Measurements from ENCODE around the gene HDAC4.

The HDAC4 gene

GRCh38 chr2:239429473-239430350 is 28.9 kb upstream of the HDAC4 start:
- no peak for DNase-seq (ENCODE audit: low read depth)

DNA sequence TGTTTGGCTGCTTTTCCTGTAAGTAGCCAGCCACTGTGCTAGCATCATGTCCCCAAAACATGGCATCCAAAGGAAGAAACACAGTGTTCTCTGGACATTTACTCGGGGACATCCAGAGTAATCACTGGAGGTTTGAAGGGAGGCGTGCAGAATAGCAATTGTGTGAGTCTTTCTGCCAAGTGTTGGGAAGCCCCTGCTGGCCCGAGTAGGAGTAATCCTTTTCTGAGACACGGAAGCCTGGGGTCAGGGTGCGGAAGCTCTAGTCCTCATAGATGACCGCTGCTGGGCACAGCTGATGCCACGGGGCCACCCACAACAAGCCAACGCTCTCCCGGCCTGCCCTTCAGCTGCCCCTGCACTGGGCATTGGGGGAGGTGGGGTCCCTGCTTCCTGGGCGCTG is 24.8 kb upstream of the HDAC4 start:
- DNase-seq (ENCODE audit: low read depth): no peak

DNA sequence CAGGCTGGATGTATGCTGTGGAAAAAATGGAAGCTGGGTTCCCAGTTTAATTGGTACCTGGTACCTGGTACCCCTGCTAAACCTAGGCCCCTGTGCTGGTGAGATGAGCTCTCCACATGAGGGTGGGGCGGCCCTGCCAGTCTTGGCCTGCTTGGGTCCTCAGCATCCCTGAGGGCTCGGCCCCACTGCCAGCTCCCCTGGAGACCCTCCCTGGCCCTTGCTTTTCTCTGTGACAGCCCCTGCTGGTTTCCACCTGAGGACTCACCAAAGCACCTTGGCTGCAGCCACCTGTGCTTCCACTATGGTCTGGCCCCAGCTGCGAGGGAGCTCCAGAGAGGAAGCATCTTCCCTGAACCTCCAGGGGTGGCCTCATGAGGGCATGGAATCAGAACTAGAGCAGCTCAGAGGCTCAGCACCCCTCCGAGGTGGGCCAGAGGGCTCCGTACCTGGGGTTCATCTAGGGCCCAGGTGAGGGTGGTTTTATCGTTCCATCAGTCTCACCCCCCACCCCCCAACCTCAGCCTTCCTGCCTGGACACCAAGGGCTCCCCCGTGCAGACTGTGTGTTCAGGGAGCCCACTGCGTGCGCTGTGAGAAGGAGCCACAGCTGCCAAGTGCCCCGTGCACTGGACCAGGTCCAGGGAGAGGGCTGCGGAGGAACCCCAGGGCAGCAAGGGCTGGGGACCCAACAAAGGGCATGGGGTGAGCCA is 23.7 kb upstream of the HDAC4 start:
- no peak for DNase-seq (ENCODE audit: low read depth)

DNA sequence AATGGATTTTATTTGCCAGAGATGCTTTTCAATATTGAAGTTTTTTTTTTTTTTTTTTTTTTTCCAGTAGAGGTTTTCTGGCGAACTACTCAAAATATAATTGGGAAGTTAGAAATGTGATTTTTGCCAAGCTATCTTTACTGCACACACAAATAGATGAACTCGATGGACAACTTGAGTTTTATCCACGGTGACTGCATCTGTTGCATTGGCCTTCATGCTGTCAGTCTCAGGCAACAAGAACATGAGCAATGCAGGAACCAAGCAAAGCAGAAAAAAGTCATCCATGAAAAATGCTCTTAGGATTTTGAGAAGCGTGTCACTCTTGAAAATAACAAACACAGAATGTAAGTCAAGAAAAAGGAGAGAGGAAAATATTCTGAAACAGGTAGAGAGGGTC is 22.7 kb upstream of the HDAC4 start:
- no peak for DNase-seq (ENCODE audit: low read depth)

DNA sequence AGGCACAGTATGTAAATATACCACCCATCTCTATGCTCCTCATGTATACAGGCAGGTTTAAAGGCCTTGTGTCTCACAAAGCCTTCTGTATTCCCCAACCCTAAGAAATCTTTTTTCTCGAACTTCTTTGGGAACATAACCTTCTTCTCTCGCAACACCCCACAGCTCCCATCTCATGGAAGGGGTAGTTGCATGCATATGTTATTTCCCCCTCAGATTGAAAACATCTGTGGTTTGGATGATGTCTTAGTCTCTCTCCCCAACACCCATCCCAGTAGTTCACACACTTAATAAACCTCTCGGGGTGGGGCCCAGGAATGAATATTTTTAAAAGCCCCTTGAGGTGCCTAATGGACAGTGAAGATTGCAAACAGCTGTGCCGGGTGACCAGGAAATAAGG is 21.0 kb upstream of the HDAC4 start:
- no peak for DNase-seq (ENCODE audit: low read depth)

GRCh38 chr2:239420082-239420481 is 19.3 kb upstream of the HDAC4 start:
- DNase-seq (ENCODE audit: low read depth): no peak

- no peak for DNase-seq (ENCODE audit: low read depth)
Measured at GRCh38 chr2:239418918-239419317, 18.1 kb upstream of the HDAC4 start.

- DNase-seq (ENCODE audit: low read depth): no peak
Measured at GRCh38 chr2:239412905-239413603, 12.2 kb upstream of the HDAC4 start.

- DNase-seq (ENCODE audit: low read depth): no peak
Measured at GRCh38 chr2:239411549-239412319, 10.9 kb upstream of the HDAC4 start.

DNA sequence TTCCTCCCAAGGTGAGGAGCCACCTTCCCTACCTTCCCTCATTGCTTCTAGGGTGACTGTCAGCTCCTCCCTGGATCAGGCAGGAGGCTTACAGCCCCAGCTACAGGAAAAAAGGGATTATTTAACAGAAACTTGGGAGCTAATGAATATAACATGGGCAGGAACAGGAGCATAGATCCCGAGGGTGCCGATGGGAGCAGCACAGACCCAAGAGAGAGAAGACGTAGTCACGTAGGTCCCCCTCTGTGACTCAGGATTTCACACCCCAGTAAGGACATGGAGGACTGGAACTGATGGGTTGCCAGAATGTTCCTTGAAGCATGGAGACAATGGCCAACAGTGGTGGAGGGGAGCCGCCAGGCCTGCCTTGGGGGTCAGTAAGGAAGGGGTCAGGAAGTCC is 10.3 kb upstream of the HDAC4 start:
- no peak for DNase-seq (ENCODE audit: low read depth)

- no peak for DNase-seq (ENCODE audit: low read depth)
Measured at GRCh38 chr2:239409976-239410375, 9.2 kb upstream of the HDAC4 start.

DNA sequence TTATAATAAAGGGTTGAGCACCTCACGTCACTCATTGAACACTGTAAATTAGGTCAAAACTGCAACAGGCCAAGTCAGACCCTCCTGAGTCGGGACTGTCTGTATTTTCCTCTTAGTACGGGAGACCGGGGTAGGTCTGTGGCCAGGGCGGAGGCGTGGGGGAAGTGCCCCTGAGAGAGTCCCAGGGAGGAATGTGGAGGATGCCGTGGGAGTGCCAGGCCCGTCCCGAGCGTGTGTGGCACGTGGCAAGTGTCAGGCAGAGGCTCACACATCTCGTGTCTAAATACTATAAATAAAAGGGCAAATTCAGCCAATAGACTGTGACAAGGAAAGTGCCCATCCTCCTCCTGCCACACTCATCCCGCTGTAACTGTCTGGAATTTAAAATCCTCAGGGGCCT is 6.3 kb upstream of the HDAC4 start:
- no peak for DNase-seq (ENCODE audit: low read depth)

DNA sequence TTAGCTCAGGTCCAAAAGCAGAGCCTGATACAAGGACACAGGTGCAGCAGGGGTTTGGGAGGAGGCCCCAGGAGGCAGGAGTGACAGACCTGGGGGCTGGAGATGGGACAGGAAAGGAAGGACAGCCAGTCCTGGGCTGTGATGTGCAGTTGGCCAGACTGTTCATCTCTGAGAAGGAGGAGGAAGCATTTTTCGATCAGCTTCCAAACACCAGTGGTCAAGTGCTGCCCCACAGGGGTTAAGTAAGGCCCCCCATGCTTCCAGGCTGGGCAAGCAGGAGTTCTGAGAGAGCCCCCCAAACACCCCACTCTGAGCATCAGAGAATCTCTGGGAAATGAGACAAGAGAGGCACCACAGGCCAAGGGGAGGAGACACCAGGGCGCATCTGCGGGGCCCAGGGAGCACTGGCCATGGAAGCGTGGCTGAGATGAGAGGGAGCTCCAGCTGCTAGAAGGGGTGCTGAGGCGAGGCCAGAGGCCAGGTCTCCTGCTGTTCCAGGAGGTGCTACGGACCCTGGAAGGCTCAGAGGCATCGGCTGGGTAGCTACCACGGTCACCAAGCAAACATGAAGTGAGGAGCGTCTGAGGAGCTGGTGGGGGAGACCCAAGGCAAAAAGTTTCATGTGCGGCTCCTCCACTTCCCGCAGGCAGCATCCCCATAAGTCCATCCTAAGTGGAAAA is 5.6 kb upstream of the HDAC4 start:
- DNase-seq (ENCODE audit: low read depth): no peak

DNA sequence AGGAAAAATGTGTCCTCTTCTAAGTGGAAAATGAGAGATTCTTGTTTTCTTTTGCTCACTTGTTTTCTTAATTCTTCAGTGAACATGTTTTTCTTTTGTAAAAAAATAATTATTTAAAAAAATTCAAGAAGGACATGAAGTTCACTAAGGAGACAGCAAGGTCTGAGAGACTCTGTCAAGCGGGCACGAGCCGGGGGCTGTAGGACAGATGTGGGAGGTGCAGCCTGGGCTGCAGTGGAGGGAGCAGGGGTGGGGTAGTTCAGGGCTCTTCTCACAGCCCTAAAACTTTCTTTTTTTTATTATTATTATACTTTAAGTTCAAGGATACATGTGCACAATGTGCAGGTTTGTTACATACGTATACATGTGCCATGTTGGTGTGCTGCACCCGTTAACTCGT is 4.3 kb upstream of the HDAC4 start:
- no peak for DNase-seq (ENCODE audit: low read depth)

DNA sequence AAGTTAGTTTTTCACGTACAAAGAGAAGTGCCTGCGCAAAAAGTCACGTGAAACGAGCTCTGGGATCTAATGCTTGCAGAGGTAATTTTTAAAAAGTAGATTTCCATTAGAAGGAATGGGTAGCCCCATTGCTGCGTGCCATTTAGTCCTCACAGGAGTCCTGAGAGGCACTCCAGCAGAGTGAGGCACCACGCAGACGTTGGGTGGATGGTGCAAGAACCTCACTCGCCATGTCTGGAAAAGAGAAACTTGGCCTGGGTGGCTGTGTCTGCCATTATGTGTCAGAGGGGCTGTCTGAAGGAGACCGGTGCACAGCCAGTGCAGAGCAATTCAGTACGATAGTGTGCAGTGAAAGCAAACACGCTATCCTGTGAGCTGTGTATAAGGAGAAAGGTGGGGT is 1.8 kb upstream of the HDAC4 start:
- no peak for DNase-seq (ENCODE audit: low read depth)

GRCh38 chr2:239401881-239402233 is 1.0 kb upstream of the HDAC4 start:
- no peak for DNase-seq (ENCODE audit: low read depth)

- DNase-seq (ENCODE audit: low read depth): peak; percentile 99
Measured at GRCh38 chr2:239401067-239401880, 454 bp upstream of the HDAC4 start.

GRCh38 chr2:239399921-239400595 is 762 bp downstream of the HDAC4 start:
- DNase-seq (ENCODE audit: low read depth): peak; percentile 8

DNA sequence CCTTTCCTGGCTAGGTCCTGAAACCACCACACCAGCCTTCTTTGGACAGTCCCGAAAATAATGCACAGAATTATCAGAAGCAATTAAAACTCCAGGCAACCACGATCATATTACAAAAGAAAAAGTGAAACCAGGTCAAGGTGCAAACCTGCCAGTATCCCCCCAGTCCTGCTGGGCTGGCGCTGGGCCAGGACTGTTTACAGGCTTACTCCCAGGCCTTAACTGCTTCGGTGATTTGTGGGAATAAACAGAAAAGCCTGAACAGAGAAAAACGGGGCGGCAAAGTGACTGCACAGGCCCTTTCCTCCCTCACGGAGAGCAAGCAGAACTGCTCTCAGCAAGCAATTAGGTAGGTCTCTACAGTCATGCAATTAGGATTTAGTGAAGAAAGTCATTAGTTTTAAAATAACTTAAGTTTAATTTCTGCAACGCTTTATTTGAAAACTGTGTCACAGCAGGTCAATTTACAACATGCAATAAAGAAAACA is 1.3 kb downstream of the HDAC4 start:
- peak; percentile 20 for DNase-seq (ENCODE audit: low read depth)

GRCh38 chr2:239398521-239398921 is 2.3 kb downstream of the HDAC4 start:
- DNase-seq (ENCODE audit: low read depth): no peak
